HepG2 (cell line): ENCODE results near the gene HES2. TPM values are rescaled to one million over a fixed set of nuclear protein-coding genes. Genes with fewer than 3 reads are reported as not detected.
A peak's percentile ranks its signal among the peaks of the same experiment; 100 is the strongest.

Experiments
- ARID2 ChIP-seq: sonication (generic); formaldehyde crosslinking; IDR thresholded peaks from 2 replicates; pipeline ENCODE4 v1.8.1; 2022; ENCODE audit warnings: mild to moderate bottlenecking, missing genetic modification reagents, borderline replicate concordance
- FOXP1 ChIP-seq, 2 experiments: fragments of 450-650 bp in 1 of 2; IDR thresholded peaks; 2 replicates each; pipeline ENCODE4 v1.6.1; 2017 to 2018; ENCODE audit warnings: antibody characterized with exemption in 1 of 2
- HDAC1 ChIP-seq: sonication (generic); formaldehyde crosslinking; IDR thresholded peaks from 2 replicates; pipeline ENCODE4 v1.5.1; 2020; ENCODE audit warnings: mild to moderate bottlenecking, missing genetic modification reagents
- HMG20B ChIP-seq: conservative IDR thresholded peaks from 2 replicates; pipeline ENCODE4 v1.6.1; 2016; ENCODE audit warnings: missing genetic modification reagents, missing compliant biosample characterization
- HNRNPK ChIP-seq: fragments of 200-400 bp; formaldehyde crosslinking; IDR thresholded peaks from 2 replicates; pipeline ENCODE4 v1.6.1; 2018; ENCODE audit warnings: low read length, low read depth, moderate library complexity, mild to moderate bottlenecking; ENCODE audit not compliant: poor library complexity, severe bottlenecking
- KDM2A ChIP-seq: sonication (generic); formaldehyde crosslinking; IDR thresholded peaks from 2 replicates; pipeline ENCODE4 v1.4.0; 2020; ENCODE audit warnings: low read depth, missing genetic modification reagents, borderline replicate concordance
- MED1 ChIP-seq: sonication (generic); formaldehyde crosslinking; IDR thresholded peaks from 2 replicates; pipeline ENCODE4 v1.4.0; 2020; ENCODE audit warnings: missing genetic modification reagents
- NFKB2 ChIP-seq: sonication (generic); formaldehyde crosslinking; IDR thresholded peaks from 2 replicates; pipeline ENCODE4 v1.4.0; 2020; ENCODE audit warnings: missing genetic modification reagents, borderline replicate concordance
- PTBP1 ChIP-seq: fragments of 200-400 bp; formaldehyde crosslinking; IDR thresholded peaks from 2 replicates; pipeline ENCODE4 v1.6.1; 2018; ENCODE audit warnings: low read length, low read depth; ENCODE audit not compliant: poor library complexity, severe bottlenecking
- SALL2 ChIP-seq: sonication (generic); formaldehyde crosslinking; IDR thresholded peaks from 2 replicates; pipeline ENCODE4 v1.8.1; 2023; ENCODE audit warnings: mild to moderate bottlenecking, missing genetic modification reagents, inconsistent platforms
- SAP130 ChIP-seq: IDR thresholded peaks from 2 replicates; pipeline ENCODE4 v1.6.1; 2016; ENCODE audit warnings: low read depth
- TSC22D2 ChIP-seq: sonication (generic); formaldehyde crosslinking; IDR thresholded peaks from 2 replicates; pipeline ENCODE4 v1.5.1; 2020; ENCODE audit warnings: missing genetic modification reagents, mild to moderate bottlenecking, borderline replicate concordance
- ZNF468 ChIP-seq: sonication (generic); formaldehyde crosslinking; IDR thresholded peaks from 2 replicates; pipeline ENCODE4 v1.8.0; 2022; ENCODE audit warnings: mild to moderate bottlenecking, moderate library complexity, missing genetic modification reagents
- ZNF547 ChIP-seq: sonication (generic); formaldehyde crosslinking; IDR thresholded peaks from 2 replicates; pipeline ENCODE4 v1.5.1; 2020; ENCODE audit warnings: mild to moderate bottlenecking, missing genetic modification reagents
- ZSCAN12 ChIP-seq: sonication (generic); formaldehyde crosslinking; IDR thresholded peaks from 2 replicates; pipeline ENCODE4 v1.9.0; 2021; ENCODE audit warnings: mild to moderate bottlenecking, missing genetic modification reagents
- polyA plus RNA-seq, 8 experiments: library from polyadenylated mRNA; depleted of rRNA in 3 of 8; stranded (reverse) in 7 of 8; unstranded in 1 of 8; fragments of >200 nt; fragmentation: Illumina TruSeq in 4 of 8; extraction: Trizol in 4 of 8; gene quantifications; 2 replicates each; pipeline versions ENCODE4 v1.2.1 to v1.2.3, GENCODE V29; 2011 to 2016; ENCODE audit warnings: low read depth in 4 of 8, missing spikeins in 1 of 8, mixed read lengths in 1 of 8; ENCODE audit not compliant: insufficient read depth in 1 of 8
- total RNA-seq, 5 experiments: library from RNA; depleted of rRNA; stranded (reverse); fragments of >200 nt; fragmentation: Illumina TruSeq; extraction: Trizol; gene quantifications; 2 replicates each; pipeline ENCODE4 v1.2.3, GENCODE V29; 2016; ENCODE audit warnings: low read depth in 1 of 5
- TF ChIP-seq, protein P1 (sequence below), 2 experiments: sonication (generic) in 1 of 2; formaldehyde crosslinking in 1 of 2; IDR thresholded peaks; 2 replicates each; pipeline versions ENCODE4 v1.4.0 to v1.6.1; 2016 to 2020; ENCODE audit warnings: borderline replicate concordance in 1 of 2, low read depth in 1 of 2, mild to moderate bottlenecking in 1 of 2, missing genetic modification reagents in 1 of 2
- TF ChIP-seq, protein P2 (sequence below): sonication (generic); formaldehyde crosslinking; IDR thresholded peaks from 2 replicates; pipeline ENCODE4 v1.4.0; 2020; ENCODE audit warnings: missing genetic modification reagents
- TF ChIP-seq, protein P3 (sequence below): sonication (generic); formaldehyde crosslinking; IDR thresholded peaks from 2 replicates; pipeline ENCODE4 v1.8.1; 2022; ENCODE audit warnings: low read depth, mild to moderate bottlenecking, missing genetic modification reagents

Gene HES2
- total and polyA plus RNA-seq, 2 of the 13 experiments (the other 11 are each of a cell fraction or from before 2014, with no cell fraction given): 0.11 to 0.17 TPM

- TF ChIP-seq, protein P1, sequence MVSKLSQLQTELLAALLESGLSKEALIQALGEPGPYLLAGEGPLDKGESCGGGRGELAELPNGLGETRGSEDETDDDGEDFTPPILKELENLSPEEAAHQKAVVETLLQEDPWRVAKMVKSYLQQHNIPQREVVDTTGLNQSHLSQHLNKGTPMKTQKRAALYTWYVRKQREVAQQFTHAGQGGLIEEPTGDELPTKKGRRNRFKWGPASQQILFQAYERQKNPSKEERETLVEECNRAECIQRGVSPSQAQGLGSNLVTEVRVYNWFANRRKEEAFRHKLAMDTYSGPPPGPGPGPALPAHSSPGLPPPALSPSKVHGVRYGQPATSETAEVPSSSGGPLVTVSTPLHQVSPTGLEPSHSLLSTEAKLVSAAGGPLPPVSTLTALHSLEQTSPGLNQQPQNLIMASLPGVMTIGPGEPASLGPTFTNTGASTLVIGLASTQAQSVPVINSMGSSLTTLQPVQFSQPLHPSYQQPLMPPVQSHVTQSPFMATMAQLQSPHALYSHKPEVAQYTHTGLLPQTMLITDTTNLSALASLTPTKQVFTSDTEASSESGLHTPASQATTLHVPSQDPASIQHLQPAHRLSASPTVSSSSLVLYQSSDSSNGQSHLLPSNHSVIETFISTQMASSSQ (IDR thresholded peaks at IDR 0.05; ENCODE audit: low read depth): no peak; the same call in 1 of the 2 replicates
- TF ChIP-seq, protein P1 (CRISPR knock-in tag; IDR thresholded peaks at IDR 0.05; ENCODE audit: borderline replicate concordance): peak; percentile 58; the same call in 1 of the 2 replicates
- TF ChIP-seq, protein P2, sequence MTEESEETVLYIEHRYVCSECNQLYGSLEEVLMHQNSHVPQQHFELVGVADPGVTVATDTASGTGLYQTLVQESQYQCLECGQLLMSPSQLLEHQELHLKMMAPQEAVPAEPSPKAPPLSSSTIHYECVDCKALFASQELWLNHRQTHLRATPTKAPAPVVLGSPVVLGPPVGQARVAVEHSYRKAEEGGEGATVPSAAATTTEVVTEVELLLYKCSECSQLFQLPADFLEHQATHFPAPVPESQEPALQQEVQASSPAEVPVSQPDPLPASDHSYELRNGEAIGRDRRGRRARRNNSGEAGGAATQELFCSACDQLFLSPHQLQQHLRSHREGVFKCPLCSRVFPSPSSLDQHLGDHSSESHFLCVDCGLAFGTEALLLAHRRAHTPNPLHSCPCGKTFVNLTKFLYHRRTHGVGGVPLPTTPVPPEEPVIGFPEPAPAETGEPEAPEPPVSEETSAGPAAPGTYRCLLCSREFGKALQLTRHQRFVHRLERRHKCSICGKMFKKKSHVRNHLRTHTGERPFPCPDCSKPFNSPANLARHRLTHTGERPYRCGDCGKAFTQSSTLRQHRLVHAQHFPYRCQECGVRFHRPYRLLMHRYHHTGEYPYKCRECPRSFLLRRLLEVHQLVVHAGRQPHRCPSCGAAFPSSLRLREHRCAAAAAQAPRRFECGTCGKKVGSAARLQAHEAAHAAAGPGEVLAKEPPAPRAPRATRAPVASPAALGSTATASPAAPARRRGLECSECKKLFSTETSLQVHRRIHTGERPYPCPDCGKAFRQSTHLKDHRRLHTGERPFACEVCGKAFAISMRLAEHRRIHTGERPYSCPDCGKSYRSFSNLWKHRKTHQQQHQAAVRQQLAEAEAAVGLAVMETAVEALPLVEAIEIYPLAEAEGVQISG (CRISPR knock-in tag): peak; percentile 97
- TF ChIP-seq KDM2A (CRISPR knock-in tag) (peak; percentile 20; the same call in 1 of the 2 replicates), ZNF468 (CRISPR knock-in tag) (no peak), FOXP1 (IDR thresholded peaks at IDR 0.05) (no peak), FOXP1 (CRISPR knock-in tag; IDR thresholded peaks at IDR 0.05) (peak; percentile 71), TSC22D2 (CRISPR knock-in tag) (peak; percentile 67; the same call in 1 of the 2 replicates), NFKB2 (CRISPR knock-in tag) (0 out of 2 replicates have a peak, but pooled peaks have one; percentile 10), MED1 (CRISPR knock-in tag) (peak; percentile 98), PTBP1 (no peak), HNRNPK (peak; percentile 92), SAP130 (CRISPR knock-in tag) (peak; percentile 83), ZNF547 (CRISPR knock-in tag) (peak; percentile 93), SALL2 (CRISPR knock-in tag) (peak; percentile 54; the same call in 1 of the 2 replicates), ARID2 (peak; percentile 61; the same call in 1 of the 2 replicates), HDAC1 (CRISPR knock-in tag) (peak; percentile 95), HMG20B (CRISPR knock-in tag) (0 out of 2 replicates have a peak, but pooled peaks have one; percentile 42), ZSCAN12 (CRISPR knock-in tag) (0 out of 2 replicates have a peak, but pooled peaks have one; percentile 15)
- TF ChIP-seq, protein P3, sequence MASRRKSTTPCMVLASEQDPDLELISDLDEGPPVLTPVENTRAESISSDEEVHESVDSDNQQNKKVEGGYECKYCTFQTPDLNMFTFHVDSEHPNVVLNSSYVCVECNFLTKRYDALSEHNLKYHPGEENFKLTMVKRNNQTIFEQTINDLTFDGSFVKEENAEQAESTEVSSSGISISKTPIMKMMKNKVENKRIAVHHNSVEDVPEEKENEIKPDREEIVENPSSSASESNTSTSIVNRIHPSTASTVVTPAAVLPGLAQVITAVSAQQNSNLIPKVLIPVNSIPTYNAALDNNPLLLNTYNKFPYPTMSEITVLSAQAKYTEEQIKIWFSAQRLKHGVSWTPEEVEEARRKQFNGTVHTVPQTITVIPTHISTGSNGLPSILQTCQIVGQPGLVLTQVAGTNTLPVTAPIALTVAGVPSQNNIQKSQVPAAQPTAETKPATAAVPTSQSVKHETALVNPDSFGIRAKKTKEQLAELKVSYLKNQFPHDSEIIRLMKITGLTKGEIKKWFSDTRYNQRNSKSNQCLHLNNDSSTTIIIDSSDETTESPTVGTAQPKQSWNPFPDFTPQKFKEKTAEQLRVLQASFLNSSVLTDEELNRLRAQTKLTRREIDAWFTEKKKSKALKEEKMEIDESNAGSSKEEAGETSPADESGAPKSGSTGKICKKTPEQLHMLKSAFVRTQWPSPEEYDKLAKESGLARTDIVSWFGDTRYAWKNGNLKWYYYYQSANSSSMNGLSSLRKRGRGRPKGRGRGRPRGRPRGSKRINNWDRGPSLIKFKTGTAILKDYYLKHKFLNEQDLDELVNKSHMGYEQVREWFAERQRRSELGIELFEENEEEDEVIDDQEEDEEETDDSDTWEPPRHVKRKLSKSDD (CRISPR knock-in tag): peak; percentile 37; the same call in 1 of the 2 replicates
These were observed 27.5 kb upstream of the HES2 start (continued) for GRCh38 chr1:6447016-6447817.
